Measurements from ENCODE around the gene MCC.
A peak's percentile ranks its signal among the peaks of the same experiment; 100 is the strongest.

The MCC gene

GRCh38 chr5:113142186-113142585 lies 346.1 kb downstream of the MCC start:
- no peak for DNase-seq (ENCODE audit: low spot score)

GRCh38 chr5:113140837-113141671 lies 347.2 kb downstream of the MCC start:
- DNase-seq (ENCODE audit: low spot score): no peak

GRCh38 chr5:113133211-113133975 lies 354.9 kb downstream of the MCC start:
- no peak for DNase-seq (ENCODE audit: low spot score)

GRCh38 chr5:113132564-113132963 lies 355.7 kb downstream of the MCC start:
- DNase-seq (ENCODE audit: low spot score): no peak

GRCh38 chr5:113128641-113129330 lies 359.5 kb downstream of the MCC start:
- DNase-seq (ENCODE audit: low spot score): no peak

GRCh38 chr5:113128082-113128481 lies 360.2 kb downstream of the MCC start:
- no peak for DNase-seq (ENCODE audit: low spot score)

- DNase-seq (ENCODE audit: low spot score): no peak
Observed at GRCh38 chr5:113127021-113127420, 361.2 kb downstream of the MCC start.

GRCh38 chr5:113125371-113125770 lies 362.9 kb downstream of the MCC start:
- no peak for DNase-seq (ENCODE audit: low spot score)

- DNase-seq (ENCODE audit: low spot score): no peak
Observed at GRCh38 chr5:113124914-113125313, 363.3 kb downstream of the MCC start.

GRCh38 chr5:113124265-113124664 lies 364.0 kb downstream of the MCC start:
- DNase-seq (ENCODE audit: low spot score): no peak

- no peak for DNase-seq (ENCODE audit: low spot score)
Observed at GRCh38 chr5:113123618-113124017, 364.6 kb downstream of the MCC start.

- DNase-seq (ENCODE audit: low spot score): no peak
Observed at GRCh38 chr5:113122053-113122452, 366.2 kb downstream of the MCC start.

- DNase-seq (ENCODE audit: low spot score): peak; percentile 49
Observed at GRCh38 chr5:113119246-113119924, 368.9 kb downstream of the MCC start.

GRCh38 chr5:113118765-113119164 lies 369.5 kb downstream of the MCC start:
- DNase-seq (ENCODE audit: low spot score): no peak

GRCh38 chr5:113118298-113118697 lies 370.0 kb downstream of the MCC start:
- DNase-seq (ENCODE audit: low spot score): no peak

- DNase-seq (ENCODE audit: low spot score): no peak
Observed at GRCh38 chr5:113117543-113118115, 370.6 kb downstream of the MCC start.

GRCh38 chr5:113115956-113116355 lies 372.3 kb downstream of the MCC start:
- DNase-seq (ENCODE audit: low spot score): no peak

- DNase-seq (ENCODE audit: low spot score): no peak
Observed at GRCh38 chr5:113115061-113115460, 373.2 kb downstream of the MCC start.

GRCh38 chr5:113114559-113114958 lies 373.7 kb downstream of the MCC start:
- DNase-seq (ENCODE audit: low spot score): no peak

GRCh38 chr5:113112435-113112834 lies 375.8 kb downstream of the MCC start:
- DNase-seq (ENCODE audit: low spot score): no peak

GRCh38 chr5:113110117-113110516 lies 378.1 kb downstream of the MCC start:
- DNase-seq (ENCODE audit: low spot score): no peak

- DNase-seq (ENCODE audit: low spot score): no peak
Observed at GRCh38 chr5:113109344-113109743, 378.9 kb downstream of the MCC start.
